H1 (cell line): ENCODE data around the gene MAP2K5. TPM values are rescaled to one million over a fixed set of nuclear protein-coding genes. Genes with fewer than 3 reads are reported as not detected.
A peak's percentile ranks its signal among the peaks of the same experiment; 100 is the strongest.

Experiments used
- CTCF ChIA-PET: fragments of 300-600 bp; sonication (Branson Sonifier 250); formaldehyde crosslinking; loops from one replicate; lab custom pipeline; 2021; ENCODE audit not compliant: partially characterized antibody; lab: Charles Lee
- POLR2A ChIA-PET: fragments of 300-600 bp; sonication (Branson Sonifier 250); formaldehyde crosslinking; loops from one replicate; lab custom pipeline; 2021; ENCODE audit warnings: inconsistent platforms; ENCODE audit not compliant: partially characterized antibody; lab: Charles Lee
- DNase-seq, 2 experiments: peaks; one replicate each; pipeline versions ENCODE4 v3.0.0 to v3.0.0-alpha.2; 2010 to 2022; ENCODE audit warnings: low spot score in 2 of 2, low read depth in 1 of 2, mixed read lengths in 1 of 2
- FAIRE-seq: peaks from 2 replicates; lab custom pipeline; 2011; peaks lifted over from hg19 to GRCh38; lab: Jason Lieb, UNC
- H2AFZ ChIP-seq: 2 replicates; pipeline ENCODE4 v1.8.1; 2012; ENCODE audit warnings: low read length, inconsistent platforms
- H2AK5ac ChIP-seq: 2 replicates; pipeline ENCODE4 v1.6.1; 2013; ENCODE audit warnings: low read depth, low read length
- H2BK120ac ChIP-seq: replicated peaks from 2 replicates; pipeline ENCODE3; 2013; ENCODE audit warnings: low read depth, low read length, inconsistent platforms
- H2BK12ac ChIP-seq: 2 replicates; pipeline ENCODE4 v1.6.1; 2013; ENCODE audit warnings: low read depth, low read length
- H2BK15ac ChIP-seq: 2 replicates; pipeline ENCODE4 v1.6.1; 2013; ENCODE audit warnings: low read length
- H2BK20ac ChIP-seq: 2 replicates; pipeline ENCODE4 v1.6.1; 2013; ENCODE audit warnings: low read length
- H2BK5ac ChIP-seq: 2 replicates; pipeline ENCODE4 v1.6.1; 2013; ENCODE audit warnings: low read depth, low read length
- H3K14ac ChIP-seq: 2 replicates; pipeline ENCODE4 v1.6.1; 2013; ENCODE audit warnings: inconsistent platforms; ENCODE audit not compliant: insufficient read length
- H3K18ac ChIP-seq: 2 replicates; pipeline ENCODE4 v1.6.1; 2013; ENCODE audit warnings: low read length; ENCODE audit errors: extremely low read depth
- H3K23ac ChIP-seq: 2 replicates; pipeline ENCODE4 v1.6.1; 2013; ENCODE audit warnings: inconsistent platforms; ENCODE audit not compliant: insufficient read length
- H3K23me2 ChIP-seq: 2 replicates; pipeline ENCODE4 v1.6.1; 2013; ENCODE audit warnings: low read depth, low read length
- H3K27ac ChIP-seq: 2 replicates; pipeline ENCODE4 v1.6.1; 2011; ENCODE audit warnings: low read depth, low read length, inconsistent platforms
- H3K27me3 ChIP-seq, 4 experiments: replicated peaks in 1 of 4; 1 replicate in 1 of 4; 2 replicates in 3 of 4; pipeline versions ENCODE4 v1.6.1 to v1.8.1; 2011 to 2013; ENCODE audit warnings: low read length in 3 of 4, mild to moderate bottlenecking in 3 of 4, inconsistent platforms in 2 of 4, mixed read lengths in 2 of 4, moderate library complexity in 1 of 4; ENCODE audit not compliant: control insufficient read depth in 3 of 4, insufficient read depth in 3 of 4; ENCODE audit errors: extremely low read depth in 1 of 4
- H3K36me3 ChIP-seq, 4 experiments: 2 replicates each; pipeline versions ENCODE4 v1.6.1 to v1.8.1; 2011 to 2013; ENCODE audit warnings: mild to moderate bottlenecking in 4 of 4, low read length in 3 of 4, moderate library complexity in 2 of 4, control low read depth in 1 of 4, inconsistent platforms in 1 of 4; ENCODE audit not compliant: insufficient read depth in 4 of 4, control insufficient read depth in 2 of 4
- H3K4ac ChIP-seq: replicated peaks from 2 replicates; pipeline ENCODE3; 2013; ENCODE audit warnings: low read length, low read depth, mixed read lengths, inconsistent platforms; ENCODE audit not compliant: insufficient read length
- H3K4me1 ChIP-seq, 4 experiments: replicated peaks in 1 of 4; 1 replicate in 1 of 4; 2 replicates in 3 of 4; pipeline versions ENCODE4 v1.6.1 to v1.8.1; 2011 to 2013; ENCODE audit warnings: low read length in 3 of 4, inconsistent platforms in 2 of 4, mixed read lengths in 1 of 4; ENCODE audit not compliant: insufficient read depth in 4 of 4, control insufficient read depth in 3 of 4
- H3K4me2 ChIP-seq, 2 experiments: 2 replicates each; pipeline versions ENCODE4 v1.6.1 to v1.8.1; 2011 to 2013; ENCODE audit warnings: low read depth in 2 of 2, low read length in 2 of 2, control low read depth in 1 of 2, inconsistent platforms in 1 of 2, mild to moderate bottlenecking in 1 of 2; ENCODE audit not compliant: insufficient read depth in 1 of 2
- H3K4me3 ChIP-seq, 4 experiments: fragments of 200-600, 300-600 bp in 1 of 4; sonication (generic), shearing (Covaris generic), sonication (Bioruptor Twin) in 1 of 4; 2 replicates each; pipeline versions ENCODE4 v1.5.1 to v1.8.1; 2011 to 2016; ENCODE audit warnings: low read length in 4 of 4, low read depth in 3 of 4, control low read depth in 2 of 4, inconsistent platforms in 2 of 4, mild to moderate bottlenecking in 2 of 4, mixed read lengths in 1 of 4, moderate library complexity in 1 of 4; ENCODE audit not compliant: insufficient read depth in 2 of 4; ENCODE audit errors: extremely low read depth in 1 of 4
- H3K56ac ChIP-seq: replicated peaks from 2 replicates; pipeline ENCODE3; 2013; ENCODE audit warnings: low read depth, mild to moderate bottlenecking, mixed read lengths, low read length, inconsistent platforms; ENCODE audit not compliant: insufficient read length
- H3K79me1 ChIP-seq: 2 replicates; pipeline ENCODE4 v1.6.1; 2013; ENCODE audit warnings: low read depth, low read length, control low read depth
- H3K79me2 ChIP-seq, 2 experiments: 2 replicates each; pipeline versions ENCODE4 v1.6.1 to v1.8.1; 2012 to 2013; ENCODE audit warnings: low read length in 2 of 2, mild to moderate bottlenecking in 2 of 2, inconsistent platforms in 1 of 2; ENCODE audit not compliant: insufficient read depth in 2 of 2, control insufficient read depth in 1 of 2
- H3K9ac ChIP-seq, 4 experiments: replicated peaks in 1 of 4; 1 replicate in 1 of 4; 2 replicates in 3 of 4; pipeline versions ENCODE4 v1.6.1 to v1.8.1; 2011 to 2013; ENCODE audit warnings: low read depth in 3 of 4, low read length in 3 of 4, control low read depth in 2 of 4, mild to moderate bottlenecking in 2 of 4, moderate library complexity in 2 of 4, inconsistent platforms in 1 of 4; ENCODE audit errors: extremely low read depth in 1 of 4
- H3K9me3 ChIP-seq, 2 experiments: 2 replicates each; pipeline versions ENCODE4 v1.6.1 to v1.8.1; 2012 to 2013; ENCODE audit warnings: mild to moderate bottlenecking in 2 of 2, moderate library complexity in 2 of 2, control low read depth in 1 of 2, inconsistent platforms in 1 of 2, low read depth in 1 of 2, low read length in 1 of 2, mixed read lengths in 1 of 2; ENCODE audit not compliant: insufficient read depth in 2 of 2
- H4K20me1 ChIP-seq, 2 experiments: replicated peaks in 1 of 2; 2 replicates each; pipeline versions ENCODE3 to v1.8.1; 2011 to 2013; ENCODE audit warnings: inconsistent platforms in 2 of 2, low read length in 2 of 2, mild to moderate bottlenecking in 1 of 2; ENCODE audit not compliant: insufficient read depth in 2 of 2, control insufficient read depth in 1 of 2
- H4K5ac ChIP-seq: 2 replicates; pipeline ENCODE4 v1.6.1; 2013; ENCODE audit warnings: low read length, low read depth, mixed read lengths, inconsistent platforms; ENCODE audit not compliant: insufficient read length
- H4K8ac ChIP-seq: 2 replicates; pipeline ENCODE4 v1.8.0; 2013; ENCODE audit warnings: mild to moderate bottlenecking, moderate library complexity, low read length, inconsistent platforms; ENCODE audit not compliant: insufficient read depth; ENCODE audit errors: extremely low read depth
- H4K91ac ChIP-seq: replicated peaks from 2 replicates; pipeline ENCODE3; 2013; ENCODE audit warnings: low read length, mixed read lengths, inconsistent platforms; ENCODE audit not compliant: insufficient read length
- FOSL1 ChIP-seq: IDR thresholded peaks from 2 replicates; pipeline ENCODE4 v1.6.1; 2011; ENCODE audit warnings: mild to moderate bottlenecking, low read depth, low read length, moderate library complexity; ENCODE audit not compliant: insufficient read depth
- KDM5A ChIP-seq: fragments of 200-600 bp; IDR thresholded peaks from 2 replicates; pipeline ENCODE4 v1.7.1; 2012; ENCODE audit warnings: mild to moderate bottlenecking, low read length, inconsistent platforms, mixed read lengths
- WGBS, 2 experiments: shearing (Covaris generic) in 1 of 2; methylation state at CpG; one replicate each; pipeline versions ENCODE4 v1.1.6 to v1.1.7; 2013 to 2015; ENCODE audit warnings: low lambda C conversion rate in 2 of 2, mixed read lengths in 2 of 2, inconsistent platforms in 1 of 2, low coverage in 1 of 2, missing lambda C conversion rate in 1 of 2; ENCODE audit not compliant: insufficient replicate concordance in 2 of 2, insufficient coverage in 1 of 2, insufficient read length in 1 of 2; ENCODE audit errors: extremely low coverage in 1 of 2, missing lambda C conversion rate in 1 of 2; 5-methylcytosine and 5-hydroxymethylcytosine counted together
- polyA plus RNA-seq, 7 experiments: library from polyadenylated mRNA; depleted of rRNA in 3 of 7; stranded (reverse) in 5 of 7; unstranded in 2 of 7; fragments of >200 nt in 5 of 7; fragments of 200-250 nt in 2 of 7; gene quantifications; 1 replicate in 5 of 7; 2 replicates in 1 of 7; 4 replicates in 1 of 7; pipeline versions ENCODE4 v1.2.1 to v1.2.3, GENCODE V29; 2011 to 2013; ENCODE audit warnings: missing spikeins in 2 of 7, mixed read lengths in 2 of 7
- total RNA-seq: library from RNA; stranded (reverse); fragmentation: NEBNext Ultra II Directional; extraction: Animal tissue kit (Norgen Biotek cat#: 25700); gene quantifications from 2 replicates; pipeline ENCODE4 v1.2.1, GENCODE V29; 2021

MAP2K5 gene
- total and polyA plus RNA-seq, 2 of the 8 experiments (the other 6 are each of a cell fraction or from before 2014, with no cell fraction given), result 4.4 to 15.8 TPM

GRCh38 chr15:67803299-67803698 lies 260.8 kb downstream of the MAP2K5 start:
- H3K23me2 ChIP-seq, result no peaks in the 10 kb centered on the region
- H3K23ac ChIP-seq, result no peak overlapping the region
- no peak overlapping the region for H3K56ac ChIP-seq
- H3K14ac ChIP-seq, result no peak overlapping the region
- no peak overlapping the region for H3K18ac ChIP-seq
- H2BK15ac ChIP-seq, result no peak overlapping the region
- H3K9ac ChIP-seq, result no peak overlapping the region
- H2BK120ac ChIP-seq, result no peak overlapping the region
- POLR2A ChIA-PET, result interaction anchor here (1.0 kb wide), 1 partner anchor 12 kb away, joined by 3 read pairs; no protein-coding TSS in a partner anchor
- H3K27ac ChIP-seq, result no peak overlapping the region
- no peak overlapping the region for H4K8ac ChIP-seq
- CTCF ChIA-PET, result no interaction called here
- no peak overlapping the region for H2AFZ ChIP-seq
- H2AK5ac ChIP-seq, result no peak overlapping the region
- 77% methylated on average over 3 of the region's 3 CpGs; no CpG with 5 or more reads in 1 of the 2 experiments for WGBS, 2 experiments
- H3K79me1 ChIP-seq, result no peaks in the 10 kb centered on the region
- H4K20me1 ChIP-seq, result peaks cover 0 to 2% of the 10 kb centered on the region in 2 experiments
- no peaks in the 10 kb centered on the region for H3K36me3 ChIP-seq
- no peak overlapping the region for H3K4me2 ChIP-seq
- DNase-seq (no peak), FAIRE-seq (no peak)
- peaks cover 0 to 24% (median 18%) of the 10 kb centered on the region in 4 experiments; a peak in 6 of 7 replicates for H3K4me1 ChIP-seq
- H3K79me2 ChIP-seq, result no peaks in the 10 kb centered on the region
- H3K4ac ChIP-seq, result no peak overlapping the region
- 0 out of 2 replicates have a peak overlapping the region, but pooled peaks have one; percentile 15 for H2BK20ac ChIP-seq
- H2BK12ac ChIP-seq, result peak overlapping the region; percentile 63; the same call in 1 of the 2 replicates
- no peak overlapping the region for H4K91ac ChIP-seq
- H2BK5ac ChIP-seq, result no peak overlapping the region
- H3K27me3 ChIP-seq, result no peaks in the 10 kb centered on the region; a peak in 2 of 7 replicates
- no peak overlapping the region for H3K4me3 ChIP-seq
- H4K5ac ChIP-seq, result no peak overlapping the region
- no peaks in the 10 kb centered on the region for H3K9me3 ChIP-seq
- TF ChIP-seq FOSL1 (no peak), KDM5A (no peak)
